K562 (cell line): Measurements from ENCODE around the gene RNPEPL1.

Source experiments
- BCOR ChIP-seq: fragments of 450-650 bp; IDR thresholded peaks from 2 replicates; pipeline ENCODE4 v1.6.1; 2016
- BHLHE40 ChIP-seq: IDR thresholded peaks from 2 replicates; pipeline ENCODE4 v1.6.1; 2011; ENCODE audit warnings: low read length, improper control_type of control experiment
- NFIC ChIP-seq: fragments of 450-650 bp; IDR thresholded peaks from 2 replicates; pipeline ENCODE4 v1.6.1; 2017; ENCODE audit warnings: mild to moderate bottlenecking, inconsistent platforms
- ZZZ3 ChIP-seq: fragments of 450-650 bp; IDR thresholded peaks from 2 replicates; pipeline ENCODE4 v1.6.1; 2016; ENCODE audit warnings: antibody characterized with exemption, mild to moderate bottlenecking, moderate library complexity
- TF ChIP-seq, protein P1 (sequence below): fragments of 250-450 bp; sonication (Bioruptor Pico); IDR thresholded peaks from 2 replicates; pipeline ENCODE4 v1.5.0; 2020; ENCODE audit warnings: mild to moderate bottlenecking, borderline replicate concordance
- TF ChIP-seq, protein P2 (sequence below), 3 experiments: IDR thresholded peaks in 2 of 3; conservative IDR thresholded peaks in 1 of 3; 2 replicates each; pipeline ENCODE4 v1.5.1; 2011 to 2012; ENCODE audit warnings: low read length in 3 of 3, mild to moderate bottlenecking in 3 of 3, control low read depth in 2 of 3, improper control_type of control experiment in 1 of 3, inconsistent platforms in 1 of 3, low read depth in 1 of 3, mixed read lengths in 1 of 3, moderate library complexity in 1 of 3; ENCODE audit not compliant: insufficient read depth in 2 of 3

DNA sequence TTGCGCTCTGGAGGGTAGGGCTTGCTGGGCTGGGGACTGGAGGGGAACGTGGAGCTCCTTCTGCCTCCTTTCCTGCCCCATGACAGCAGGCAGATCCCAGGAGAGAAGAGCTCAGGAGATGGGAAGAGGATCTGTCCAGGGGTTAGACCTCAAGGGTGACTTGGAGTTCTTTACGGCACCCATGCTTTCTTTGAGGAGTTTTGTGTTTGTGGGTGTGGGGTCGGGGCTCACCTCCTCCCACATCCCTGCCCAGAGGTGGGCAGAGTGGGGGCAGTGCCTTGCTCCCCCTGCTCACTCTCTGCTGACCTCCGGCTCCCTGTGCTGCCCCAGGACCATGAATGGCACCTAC, 61.3 kb downstream of the RNPEPL1 start:
- TF ChIP-seq, protein P1, sequence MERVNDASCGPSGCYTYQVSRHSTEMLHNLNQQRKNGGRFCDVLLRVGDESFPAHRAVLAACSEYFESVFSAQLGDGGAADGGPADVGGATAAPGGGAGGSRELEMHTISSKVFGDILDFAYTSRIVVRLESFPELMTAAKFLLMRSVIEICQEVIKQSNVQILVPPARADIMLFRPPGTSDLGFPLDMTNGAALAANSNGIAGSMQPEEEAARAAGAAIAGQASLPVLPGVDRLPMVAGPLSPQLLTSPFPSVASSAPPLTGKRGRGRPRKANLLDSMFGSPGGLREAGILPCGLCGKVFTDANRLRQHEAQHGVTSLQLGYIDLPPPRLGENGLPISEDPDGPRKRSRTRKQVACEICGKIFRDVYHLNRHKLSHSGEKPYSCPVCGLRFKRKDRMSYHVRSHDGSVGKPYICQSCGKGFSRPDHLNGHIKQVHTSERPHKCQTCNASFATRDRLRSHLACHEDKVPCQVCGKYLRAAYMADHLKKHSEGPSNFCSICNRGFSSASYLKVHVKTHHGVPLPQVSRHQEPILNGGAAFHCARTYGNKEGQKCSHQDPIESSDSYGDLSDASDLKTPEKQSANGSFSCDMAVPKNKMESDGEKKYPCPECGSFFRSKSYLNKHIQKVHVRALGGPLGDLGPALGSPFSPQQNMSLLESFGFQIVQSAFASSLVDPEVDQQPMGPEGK (CRISPR knock-in tag) = no peak
- TF ChIP-seq, protein P2, sequence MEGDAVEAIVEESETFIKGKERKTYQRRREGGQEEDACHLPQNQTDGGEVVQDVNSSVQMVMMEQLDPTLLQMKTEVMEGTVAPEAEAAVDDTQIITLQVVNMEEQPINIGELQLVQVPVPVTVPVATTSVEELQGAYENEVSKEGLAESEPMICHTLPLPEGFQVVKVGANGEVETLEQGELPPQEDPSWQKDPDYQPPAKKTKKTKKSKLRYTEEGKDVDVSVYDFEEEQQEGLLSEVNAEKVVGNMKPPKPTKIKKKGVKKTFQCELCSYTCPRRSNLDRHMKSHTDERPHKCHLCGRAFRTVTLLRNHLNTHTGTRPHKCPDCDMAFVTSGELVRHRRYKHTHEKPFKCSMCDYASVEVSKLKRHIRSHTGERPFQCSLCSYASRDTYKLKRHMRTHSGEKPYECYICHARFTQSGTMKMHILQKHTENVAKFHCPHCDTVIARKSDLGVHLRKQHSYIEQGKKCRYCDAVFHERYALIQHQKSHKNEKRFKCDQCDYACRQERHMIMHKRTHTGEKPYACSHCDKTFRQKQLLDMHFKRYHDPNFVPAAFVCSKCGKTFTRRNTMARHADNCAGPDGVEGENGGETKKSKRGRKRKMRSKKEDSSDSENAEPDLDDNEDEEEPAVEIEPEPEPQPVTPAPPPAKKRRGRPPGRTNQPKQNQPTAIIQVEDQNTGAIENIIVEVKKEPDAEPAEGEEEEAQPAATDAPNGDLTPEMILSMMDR (IDR thresholded peaks at IDR 0.05 in 2 of 3, conservative IDR thresholded peaks at IDR 0.05 in 1 of 3; ENCODE audit: insufficient read depth in 2 of 3, low read depth in 1 of 3, low read length in 3 of 3) = no peak
- TF ChIP-seq NFIC (no peak), BCOR (no peak), BHLHE40 (no peak), ZZZ3 (no peak)
